Effector memory CD4-positive, alpha-beta T cell (primary cell): ENCODE data around the gene GGTLC3.
"Not testable (repeated sequence)": the region's sequence is repeated elsewhere in the genome, so short reads cannot be mapped to it uniquely, and the experiment has no call there.

Experiments
- DNase-seq, 3 donors: peaks; one replicate each; pipeline ENCODE4 v3.0.0-alpha.2; 2020
- H3K27ac ChIP-seq: 2 replicates; pipeline ENCODE4 v1.7.0; 2013; ENCODE audit warnings: mild to moderate bottlenecking, low read length, moderate library complexity; ENCODE audit not compliant: insufficient read depth, poor library complexity, severe bottlenecking
- H3K27me3 ChIP-seq: replicated peaks from 2 replicates; pipeline ENCODE4 v1.7.0; 2013; ENCODE audit warnings: mild to moderate bottlenecking, low read length; ENCODE audit not compliant: insufficient read depth, control insufficient read depth, poor library complexity, severe bottlenecking
- H3K36me3 ChIP-seq: 2 replicates; pipeline ENCODE4 v1.7.0; 2013; ENCODE audit warnings: mild to moderate bottlenecking, low read length, moderate library complexity; ENCODE audit not compliant: control insufficient read depth, insufficient read depth
- H3K4me1 ChIP-seq: 2 replicates; pipeline ENCODE4 v1.7.0; 2013; ENCODE audit warnings: low read length, mild to moderate bottlenecking; ENCODE audit not compliant: control insufficient read depth, insufficient read depth, poor library complexity, severe bottlenecking
- H3K4me3 ChIP-seq: 2 replicates; pipeline ENCODE4 v1.7.0; 2013; ENCODE audit warnings: low read length, low read depth, mild to moderate bottlenecking; ENCODE audit not compliant: insufficient read depth, poor library complexity, severe bottlenecking
- H3K9me3 ChIP-seq: 2 replicates; pipeline ENCODE4 v1.7.0; 2013; ENCODE audit warnings: mild to moderate bottlenecking, low read length, moderate library complexity; ENCODE audit not compliant: control insufficient read depth

The GGTLC3 gene

DNA sequence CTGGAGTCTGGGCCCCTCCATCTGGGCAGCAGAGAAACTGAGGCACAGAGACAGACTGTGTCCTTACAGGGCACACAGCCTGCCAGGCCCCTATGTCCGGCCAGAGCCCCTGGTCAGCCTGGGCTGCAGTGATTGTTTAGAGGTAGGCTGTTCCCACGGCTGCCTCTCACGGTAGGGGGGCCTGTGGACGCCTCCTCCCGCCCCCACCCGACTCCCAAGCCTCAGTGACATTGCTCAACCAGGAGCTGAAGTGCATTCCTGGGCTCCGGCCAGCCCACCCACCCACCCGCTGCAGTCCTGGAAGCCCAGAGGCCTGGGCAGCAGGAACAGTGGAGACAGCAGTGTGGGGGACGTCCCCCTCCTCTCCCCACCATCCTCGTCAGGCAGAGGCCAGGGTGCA is 4.5 kb downstream of the GGTLC3 start:
- not testable (repeated sequence) for H3K4me3 ChIP-seq, H3K9me3 ChIP-seq, H3K27ac ChIP-seq, H3K4me1 ChIP-seq, H3K36me3 ChIP-seq, H3K27me3 ChIP-seq, DNase-seq

DNA sequence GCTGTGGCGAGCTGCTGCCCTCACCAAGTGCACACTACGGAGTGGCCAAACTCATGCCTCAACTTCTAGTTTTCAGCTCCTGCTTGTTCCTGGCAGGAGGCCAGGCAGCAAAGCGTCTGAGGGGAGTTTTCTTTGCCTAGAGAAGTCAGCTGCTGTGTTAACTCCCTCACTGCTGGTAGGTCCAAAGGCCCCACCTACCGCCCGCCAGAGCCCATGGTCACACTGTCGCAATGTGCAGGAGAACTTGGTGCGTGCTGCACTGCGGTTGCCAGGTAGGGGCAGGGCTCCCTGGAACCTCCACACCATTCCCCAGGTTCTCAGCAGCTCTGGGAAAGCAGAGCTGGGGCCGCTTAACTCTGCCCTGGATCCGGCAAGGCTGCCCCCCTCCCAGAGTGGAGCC is 5.6 kb downstream of the GGTLC3 start:
- not testable (repeated sequence) for H3K4me1 ChIP-seq, H3K4me3 ChIP-seq, H3K27ac ChIP-seq, DNase-seq, H3K27me3 ChIP-seq, H3K36me3 ChIP-seq, H3K9me3 ChIP-seq

DNA sequence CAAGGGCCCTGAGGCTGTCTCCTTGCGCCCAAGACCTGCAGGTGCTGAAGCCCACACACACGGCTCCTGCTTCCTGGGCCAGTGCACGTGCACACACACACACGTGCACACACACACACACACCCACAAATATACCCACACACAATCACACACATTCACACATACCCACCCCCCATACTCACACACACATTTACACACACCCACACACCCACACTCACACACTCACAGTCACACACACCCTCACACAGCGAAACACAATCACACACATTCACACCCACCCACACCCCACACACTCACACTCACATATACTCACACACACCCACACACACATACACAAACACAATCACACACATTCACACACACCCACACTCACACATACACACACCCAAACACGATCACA is 6.6 kb downstream of the GGTLC3 start:
- H3K4me1 ChIP-seq, H3K36me3 ChIP-seq, H3K27ac ChIP-seq, H3K4me3 ChIP-seq, H3K9me3 ChIP-seq, DNase-seq, H3K27me3 ChIP-seq: not testable (repeated sequence)

DNA sequence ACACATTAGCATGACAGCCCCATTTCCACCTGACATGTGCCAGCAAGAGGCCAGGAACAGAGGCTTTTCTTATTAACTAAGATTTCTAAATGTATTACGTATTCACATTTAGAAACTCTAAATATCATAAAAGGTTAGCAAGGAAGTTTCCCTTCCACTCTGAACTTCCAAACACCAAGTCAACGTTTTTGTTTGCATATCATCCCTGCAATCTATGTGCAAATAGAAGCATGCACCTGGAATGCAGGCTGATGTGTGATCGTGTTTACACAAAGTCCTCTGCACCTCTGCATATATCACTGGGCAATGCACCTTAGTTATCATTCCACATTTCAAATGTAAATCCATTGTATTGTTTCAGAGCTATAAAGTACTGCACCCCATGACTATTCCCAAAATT is 21.7 kb downstream of the GGTLC3 start:
- not testable (repeated sequence) for H3K27ac ChIP-seq, H3K4me3 ChIP-seq, DNase-seq, H3K9me3 ChIP-seq, H3K27me3 ChIP-seq, H3K36me3 ChIP-seq, H3K4me1 ChIP-seq
